ENCODE data around the gene MAJIN. TPM values are rescaled to one million over a fixed set of nuclear protein-coding genes. Genes with fewer than 3 reads are reported as not detected.
A peak's percentile ranks its signal among the peaks of the same experiment; 100 is the strongest.

Gene MAJIN
- total and polyA plus RNA-seq, 10 of the 15 experiments (the other 5 are each of a cell fraction or from before 2014, with no cell fraction given): 0.10 TPM; not detected in 9

- TF ChIP-seq SREBF2 (IDR thresholded peaks at IDR 0.05; ENCODE audit: low read length) (no peak), TCF3 (IDR thresholded peaks at IDR 0.05; ENCODE audit: borderline replicate concordance, insufficient read depth, low read depth, low read length) (peak; percentile 38; the same call in 1 of the 2 replicates), KDM1A (IDR thresholded peaks at IDR 0.05; ENCODE audit: borderline replicate concordance) (no peak), BACH1 (IDR thresholded peaks at IDR 0.05; ENCODE audit: borderline replicate concordance) (0 out of 2 replicates have a peak, but pooled peaks have one; percentile 8), DPF2 (IDR thresholded peaks at IDR 0.05) (no peak; the same call in 1 of the 2 replicates), MEF2B (IDR thresholded peaks at IDR 0.05; ENCODE audit: partially characterized antibody, poor library complexity, severe bottlenecking) (peak; percentile 17), MYB (IDR thresholded peaks at IDR 0.05; ENCODE audit: borderline replicate concordance, low read depth, low read length) (no peak), IRF3 (IDR thresholded peaks at IDR 0.05) (no peak), JUNB (IDR thresholded peaks at IDR 0.05) (no peak), ATF3 (IDR thresholded peaks at IDR 0.05; ENCODE audit: borderline replicate concordance, extremely low read depth, low read depth, low read length) (no peak), RUNX3 (IDR thresholded peaks at IDR 0.05; ENCODE audit: low read length) (peak; percentile 52; the same call in 1 of the 2 replicates), IRF4 (IDR thresholded peaks at IDR 0.05; ENCODE audit: low read depth, low read length) (no peak), MTA2 (IDR thresholded peaks at IDR 0.05; ENCODE audit: low read depth) (no peak), YY1 (IDR thresholded peaks at IDR 0.05; ENCODE audit: low read depth, low read length) (no peak), HDGF (IDR thresholded peaks at IDR 0.05) (no peak), SMAD1 (IDR thresholded peaks at IDR 0.05; ENCODE audit: low read depth, partially characterized antibody) (no peak), BMI1 (IDR thresholded peaks at IDR 0.05; ENCODE audit: borderline replicate concordance) (no peak), ZBTB40 (IDR thresholded peaks at IDR 0.05; ENCODE audit: borderline replicate concordance) (no peak), PML (IDR thresholded peaks at IDR 0.05; ENCODE audit: low read length) (no peak), PAX8 (IDR thresholded peaks at IDR 0.05) (no peak), ZNF384 (IDR thresholded peaks at IDR 0.05; ENCODE audit: borderline replicate concordance, low read depth, low read length) (no peak), BCLAF1 (IDR thresholded peaks at IDR 0.05) (no peak)
Observed at GRCh38 chr11:64916040-64916774, 55.7 kb downstream of the MAJIN start (continued).
